ENCODE data around the gene GATB.

GATB gene

DNA sequence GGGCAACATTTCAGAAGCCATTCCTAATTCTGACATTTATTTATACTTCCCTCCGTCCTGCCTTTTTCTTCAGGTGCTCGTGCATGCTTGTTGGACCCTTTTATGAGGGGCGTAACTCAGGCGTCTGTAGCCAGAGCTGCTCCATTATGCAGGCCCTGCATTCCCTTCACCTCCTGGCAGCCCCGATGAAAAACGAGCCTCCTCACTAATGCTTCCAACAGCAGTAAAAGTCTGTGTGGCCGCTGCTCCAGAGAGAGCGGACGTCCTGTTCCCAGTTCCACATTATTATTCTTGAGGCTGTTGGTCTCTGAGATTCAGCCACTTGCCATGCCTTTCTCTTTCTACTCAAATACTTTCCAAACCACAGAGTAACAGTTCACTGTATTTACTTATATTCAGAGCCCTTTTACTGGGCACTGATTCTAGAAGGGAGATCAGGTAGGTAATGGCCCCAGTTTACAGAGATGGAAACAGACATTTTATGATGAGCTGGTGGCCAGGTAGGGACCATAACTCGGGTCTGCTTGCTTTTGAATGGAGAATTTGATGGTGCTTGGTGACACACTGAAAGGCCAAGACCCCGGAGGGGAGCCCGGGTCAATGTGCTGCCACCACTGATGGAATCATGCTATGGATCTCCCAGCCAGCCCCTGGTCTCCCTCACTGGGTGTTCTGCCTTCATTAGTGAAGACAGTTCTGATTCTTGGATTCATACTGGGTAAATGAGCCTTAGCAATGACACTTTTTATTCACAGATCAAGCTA is 101.0 kb downstream of the GATB start:
- Histone ChIP-seq H3K4me3 (ENCODE audit: low read depth, low read length) (no peak overlapping the region), H3K9me3 (no peaks in the 10 kb centered on the region), H3K36me3 (no peaks in the 10 kb centered on the region), H3K4me1 (no peaks in the 10 kb centered on the region), H3K27me3 (no peaks in the 10 kb centered on the region)
- no peak for DNase-seq
- TF ChIP-seq CTCF (IDR thresholded peaks at IDR 0.05; ENCODE audit: low read depth, low read length) = no peak

- Histone ChIP-seq H3K27me3 (no peaks in the 10 kb centered on the region), H3K9me3 (no peaks in the 10 kb centered on the region), H3K36me3 (no peaks in the 10 kb centered on the region), H3K4me1 (no peaks in the 10 kb centered on the region), H3K4me3 (ENCODE audit: low read depth, low read length) (no peak overlapping the region)
- no peak for DNase-seq
- TF ChIP-seq CTCF (IDR thresholded peaks at IDR 0.05; ENCODE audit: low read depth, low read length) = no peak
Measured at GRCh38 chr4:151658959-151659600, 101.7 kb downstream of the GATB start.

GRCh38 chr4:151657896-151658295 is 102.9 kb downstream of the GATB start:
- no peak for TF ChIP-seq CTCF (IDR thresholded peaks at IDR 0.05; ENCODE audit: low read depth, low read length)
- no peaks in the 10 kb centered on the region for H3K9me3 ChIP-seq
- no peaks in the 10 kb centered on the region for H3K27me3 ChIP-seq
- DNase-seq = no peak
- H3K4me1 ChIP-seq = no peaks in the 10 kb centered on the region
- H3K36me3 ChIP-seq = no peaks in the 10 kb centered on the region
- H3K4me3 ChIP-seq (ENCODE audit: low read depth, low read length) = no peak overlapping the region

- no peaks in the 10 kb centered on the region for H3K9me3 ChIP-seq
- no peak for DNase-seq
- no peaks in the 10 kb centered on the region for H3K27me3 ChIP-seq
- H3K4me3 ChIP-seq (ENCODE audit: low read depth, low read length) = no peak overlapping the region
- no peaks in the 10 kb centered on the region for H3K4me1 ChIP-seq
- no peaks in the 10 kb centered on the region for H3K36me3 ChIP-seq
- no peak for TF ChIP-seq CTCF (IDR thresholded peaks at IDR 0.05; ENCODE audit: low read depth, low read length)
Measured at GRCh38 chr4:151656058-151656457, 104.7 kb downstream of the GATB start.

DNA sequence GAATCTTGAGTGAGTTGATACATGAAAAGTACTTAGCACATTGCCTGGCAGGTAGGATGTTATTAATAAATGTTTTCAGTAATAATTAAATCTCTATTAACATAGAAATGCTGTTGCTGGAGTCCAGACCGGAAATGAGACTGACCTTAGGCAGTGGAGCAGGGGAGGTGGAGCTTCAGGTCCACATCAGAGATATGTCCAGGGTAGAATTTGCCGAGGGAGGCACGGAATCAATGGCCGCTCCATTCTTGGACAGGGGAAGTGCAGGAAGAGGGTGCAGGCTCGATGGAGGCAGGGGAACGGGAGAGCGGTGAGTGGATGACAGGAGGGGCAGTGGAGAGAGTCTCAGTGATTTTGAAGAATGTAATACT is 107.3 kb downstream of the GATB start:
- no peaks in the 10 kb centered on the region for H3K9me3 ChIP-seq
- no peaks in the 10 kb centered on the region for H3K36me3 ChIP-seq
- H3K4me3 ChIP-seq (ENCODE audit: low read depth, low read length) = no peak overlapping the region
- TF ChIP-seq CTCF (IDR thresholded peaks at IDR 0.05; ENCODE audit: low read depth, low read length) = no peak
- H3K4me1 ChIP-seq = no peaks in the 10 kb centered on the region
- no peaks in the 10 kb centered on the region for H3K27me3 ChIP-seq
- DNase-seq = no peak

- H3K36me3 ChIP-seq = no peaks in the 10 kb centered on the region
- TF ChIP-seq CTCF (IDR thresholded peaks at IDR 0.05; ENCODE audit: low read depth, low read length) = no peak
- H3K4me1 ChIP-seq = no peaks in the 10 kb centered on the region
- no peaks in the 10 kb centered on the region for H3K9me3 ChIP-seq
- no peak overlapping the region for H3K4me3 ChIP-seq (ENCODE audit: low read depth, low read length)
- no peak for DNase-seq
- H3K27me3 ChIP-seq = no peaks in the 10 kb centered on the region
Measured at GRCh38 chr4:151652841-151653547, 107.8 kb downstream of the GATB start.

All from BE2C (cell line).